Measurements from ENCODE around the gene NCKAP5. TPM values are rescaled to one million over a fixed set of nuclear protein-coding genes. Genes with fewer than 3 reads are reported as not detected.

The NCKAP5 gene
- total RNA-seq, 1 donor from 2014 or later: 0.55 TPM

GRCh38 chr2:132632000-132632649 is 936.1 kb downstream of the NCKAP5 start:
- peak; percentile 86 for DNase-seq (ENCODE audit: low read depth)

- peak; percentile 25 for DNase-seq (ENCODE audit: low read depth)
These were observed 940.7 kb downstream of the NCKAP5 start for GRCh38 chr2:132627536-132627935.

GRCh38 chr2:132623096-132623839 is 945.0 kb downstream of the NCKAP5 start:
- DNase-seq (ENCODE audit: low read depth): no peak
